Kidney glomerular epithelial cell (primary cell): ENCODE data around the gene PARVB.
A peak's percentile ranks its signal among the peaks of the same experiment; 100 is the strongest.

Source experiments
- DNase-seq: peaks from one replicate; lab custom pipeline; 2025; lab: John Stamatoyannopoulos, UW

Gene PARVB

DNA sequence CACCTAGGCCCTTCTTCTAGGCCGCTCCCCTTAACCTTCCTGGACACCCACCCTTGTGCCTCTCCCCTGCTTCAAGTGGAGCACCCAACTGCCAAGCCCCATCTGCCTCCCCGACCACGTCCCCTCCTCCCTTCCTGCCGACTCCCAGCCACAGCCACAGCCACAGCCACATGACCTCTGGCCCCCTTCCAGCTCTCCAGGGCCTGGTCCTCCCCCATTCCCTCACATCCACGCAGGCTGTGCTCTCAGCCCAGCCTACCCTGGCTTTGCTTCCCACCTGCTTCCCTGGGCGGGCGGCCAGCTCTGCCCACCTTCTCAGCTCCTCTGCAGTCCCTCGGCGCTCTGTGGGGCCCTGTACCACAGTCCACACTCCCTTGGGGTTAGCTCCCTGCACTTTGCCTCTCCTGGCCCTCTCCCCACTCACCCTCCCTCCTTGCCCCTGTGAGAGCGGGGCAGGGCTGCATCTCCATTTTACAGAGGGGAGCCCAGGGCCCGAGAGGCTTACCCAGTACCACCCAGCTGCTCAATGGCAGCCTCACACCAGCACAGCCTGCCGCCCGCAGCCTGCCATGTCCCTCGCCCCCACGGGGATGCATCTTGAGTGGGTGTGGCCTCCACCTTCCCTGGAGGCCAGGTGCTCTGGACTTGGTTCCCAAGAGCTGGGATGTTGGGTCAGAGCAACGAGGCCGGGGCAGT is 176.9 kb downstream of the PARVB start:
- no peak for DNase-seq

DNA sequence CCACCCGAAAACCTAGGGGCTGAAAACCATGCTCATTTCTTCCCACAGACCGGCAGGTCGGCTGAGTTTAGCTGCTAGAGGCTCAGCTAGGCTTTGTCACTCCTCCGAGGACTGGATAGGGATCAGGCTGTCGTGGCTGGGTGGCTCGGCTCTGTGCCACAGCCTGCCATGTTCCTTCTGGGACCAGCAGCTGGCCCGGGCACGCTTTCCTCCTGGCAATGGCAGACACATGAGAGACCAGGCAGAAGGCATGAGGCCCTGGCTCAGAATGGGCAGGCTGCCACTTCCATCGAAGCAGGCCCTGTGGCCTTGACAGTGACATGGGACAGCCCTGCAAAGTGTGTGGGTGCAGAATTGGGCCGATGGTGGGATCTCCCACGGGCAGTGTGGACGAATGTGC is 177.6 kb downstream of the PARVB start:
- no peak for DNase-seq

DNA sequence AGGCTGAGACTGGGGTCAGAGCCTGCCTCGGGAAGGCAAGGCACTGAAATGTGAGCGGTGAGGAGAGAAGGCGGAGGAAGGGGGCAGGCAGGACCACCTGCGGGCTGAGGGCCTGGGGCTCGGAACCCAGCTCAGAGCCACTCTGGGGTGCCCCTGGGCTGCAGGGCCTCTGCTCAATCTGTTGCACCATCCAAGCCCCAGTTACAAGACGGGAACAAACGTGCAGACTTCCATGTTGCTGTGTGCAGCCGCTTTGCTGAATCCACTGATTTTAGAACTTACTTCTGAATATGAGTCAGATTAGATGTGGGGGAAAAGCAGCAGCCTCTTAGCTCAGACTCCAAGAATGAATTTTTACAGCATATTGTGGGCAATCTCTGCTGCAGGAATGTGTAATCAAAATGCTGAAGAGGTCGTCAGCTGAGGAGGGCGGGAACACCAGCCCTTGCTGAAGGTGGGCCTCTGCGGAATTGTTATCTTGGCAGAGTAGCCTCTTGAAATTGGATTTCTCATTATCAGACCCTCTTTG is 178.2 kb downstream of the PARVB start:
- DNase-seq, result peak; percentile 1

DNA sequence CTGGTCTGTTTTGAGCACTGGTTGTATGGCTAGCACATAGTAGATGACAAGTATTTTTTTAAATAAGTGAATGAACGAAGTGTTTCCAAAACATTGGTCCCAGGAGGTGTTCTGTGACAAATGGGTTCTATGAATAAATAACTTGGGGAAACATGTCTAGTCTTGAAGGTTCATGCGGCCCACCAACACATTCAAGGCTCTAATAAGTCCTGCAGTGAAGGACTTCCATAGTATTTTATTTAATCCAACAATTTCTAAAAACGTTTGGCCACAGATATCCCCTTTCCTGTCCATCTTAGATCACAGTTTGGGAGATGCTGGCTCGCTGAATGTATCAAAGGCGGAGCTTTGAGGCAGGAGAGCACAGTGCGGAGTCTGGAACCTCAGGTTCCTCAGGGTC is 179.1 kb downstream of the PARVB start:
- no peak for DNase-seq

DNA sequence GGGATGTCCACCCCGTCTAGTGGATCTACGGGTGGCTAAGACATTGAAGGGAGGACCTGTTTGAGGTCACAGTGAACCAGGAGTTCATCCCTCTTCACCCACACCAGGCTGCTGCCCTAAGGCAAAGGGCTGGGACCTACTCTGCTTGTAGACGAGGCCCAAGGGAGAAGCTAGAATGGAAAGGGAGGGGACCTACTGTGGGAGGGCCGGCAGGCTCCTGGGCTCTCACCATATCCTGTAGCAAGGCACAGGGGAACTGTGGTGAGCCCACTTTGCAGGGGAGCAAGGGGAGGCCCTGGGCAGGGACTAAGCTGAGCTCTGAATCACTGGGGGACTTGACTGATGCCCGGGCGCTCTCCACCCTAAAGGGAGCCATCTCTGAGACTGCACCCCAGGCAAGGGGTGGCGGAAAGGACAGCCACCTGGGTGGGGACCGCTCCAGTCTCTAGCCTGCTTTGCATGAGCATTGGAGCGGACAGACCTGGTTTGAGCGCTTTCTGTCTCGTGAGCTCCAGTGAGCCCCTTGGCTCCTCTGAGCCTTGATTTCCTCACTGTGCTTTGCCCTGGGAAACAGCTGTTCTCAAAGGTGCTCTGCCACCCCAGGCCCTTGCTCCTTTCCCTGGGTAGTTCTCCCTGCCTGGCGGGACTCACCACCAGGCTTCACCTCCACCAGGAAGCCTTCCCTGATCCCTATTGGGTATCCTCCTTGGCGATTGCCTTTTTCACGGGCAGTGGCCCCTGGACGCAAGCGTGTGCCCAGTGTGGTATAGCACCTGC is 180.8 kb downstream of the PARVB start:
- no peak for DNase-seq

DNA sequence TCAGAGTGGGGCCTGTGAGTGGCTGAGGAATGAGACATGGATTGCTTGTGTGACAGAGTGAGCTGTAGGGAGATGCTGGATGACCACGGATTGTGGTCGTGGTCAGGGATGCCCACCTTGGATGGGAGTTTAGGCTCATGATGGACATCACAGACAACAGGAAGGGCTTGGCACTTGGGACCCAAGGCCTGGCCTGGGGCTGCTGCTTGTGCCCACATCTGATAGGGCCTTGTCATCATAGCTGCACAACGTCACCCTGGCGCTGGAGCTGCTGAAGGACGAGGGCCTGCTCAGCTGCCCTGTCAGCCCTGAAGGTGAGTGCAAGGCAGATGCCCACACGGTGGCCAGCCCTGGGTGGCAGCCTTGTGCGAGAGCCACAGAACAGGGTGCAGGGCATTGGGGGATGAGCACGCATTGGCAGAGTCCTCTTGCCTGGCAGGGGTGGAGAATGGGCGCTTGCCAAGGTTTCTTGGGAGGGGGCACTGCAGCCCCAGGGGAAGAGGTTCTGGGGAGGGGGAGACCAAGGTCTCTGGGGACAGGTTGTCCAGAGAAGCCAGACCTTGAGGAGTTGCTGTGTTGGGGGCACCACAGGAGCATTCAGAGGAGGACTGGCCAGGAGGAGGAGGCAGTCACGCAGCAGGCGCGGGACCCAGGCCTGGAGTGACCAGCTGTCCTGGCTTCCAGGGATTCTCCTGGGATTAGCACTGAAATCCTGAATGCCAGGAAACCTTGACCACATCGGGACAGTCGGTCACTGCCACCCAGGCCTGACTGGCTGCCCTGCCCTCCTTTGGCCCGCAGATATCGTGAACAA is 181.6 kb downstream of the PARVB start:
- DNase-seq, result no peak

DNA sequence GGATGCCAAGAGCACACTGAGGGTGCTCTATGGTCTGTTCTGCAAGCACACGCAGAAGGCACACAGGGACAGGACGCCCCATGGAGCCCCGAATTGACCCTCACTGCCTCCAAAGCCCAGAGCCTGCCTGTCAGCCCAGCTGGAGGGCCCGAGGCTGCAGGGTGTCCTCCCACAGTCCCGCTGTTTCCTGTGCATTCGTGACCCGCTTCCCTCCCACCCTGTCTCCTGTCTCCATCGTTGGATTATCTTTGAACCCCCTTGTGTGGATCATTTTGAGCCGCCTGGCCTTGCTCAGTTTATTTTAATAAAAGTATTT is 182.2 kb downstream of the PARVB start:
- DNase-seq, result no peak

DNA sequence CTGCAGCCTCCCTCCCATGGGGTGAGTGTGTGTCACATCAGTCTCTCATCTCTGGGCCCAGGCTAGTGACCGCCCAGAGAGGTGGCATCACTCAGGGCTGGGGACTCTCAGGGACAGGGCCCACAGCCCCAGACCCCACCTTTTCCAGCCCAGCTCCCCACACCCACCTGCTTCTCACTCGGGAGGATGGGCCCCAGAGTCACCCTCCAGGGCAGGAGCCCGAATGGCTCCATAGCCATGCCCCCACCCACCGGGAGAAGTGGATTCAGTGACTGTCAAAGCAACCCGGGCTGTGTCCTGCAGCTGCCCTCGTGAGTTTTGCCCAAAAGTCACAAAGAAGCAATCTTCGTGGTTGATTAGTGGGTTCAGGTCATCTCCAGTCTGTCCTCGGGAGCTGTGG is 182.6 kb downstream of the PARVB start:
- DNase-seq, result no peak

DNA sequence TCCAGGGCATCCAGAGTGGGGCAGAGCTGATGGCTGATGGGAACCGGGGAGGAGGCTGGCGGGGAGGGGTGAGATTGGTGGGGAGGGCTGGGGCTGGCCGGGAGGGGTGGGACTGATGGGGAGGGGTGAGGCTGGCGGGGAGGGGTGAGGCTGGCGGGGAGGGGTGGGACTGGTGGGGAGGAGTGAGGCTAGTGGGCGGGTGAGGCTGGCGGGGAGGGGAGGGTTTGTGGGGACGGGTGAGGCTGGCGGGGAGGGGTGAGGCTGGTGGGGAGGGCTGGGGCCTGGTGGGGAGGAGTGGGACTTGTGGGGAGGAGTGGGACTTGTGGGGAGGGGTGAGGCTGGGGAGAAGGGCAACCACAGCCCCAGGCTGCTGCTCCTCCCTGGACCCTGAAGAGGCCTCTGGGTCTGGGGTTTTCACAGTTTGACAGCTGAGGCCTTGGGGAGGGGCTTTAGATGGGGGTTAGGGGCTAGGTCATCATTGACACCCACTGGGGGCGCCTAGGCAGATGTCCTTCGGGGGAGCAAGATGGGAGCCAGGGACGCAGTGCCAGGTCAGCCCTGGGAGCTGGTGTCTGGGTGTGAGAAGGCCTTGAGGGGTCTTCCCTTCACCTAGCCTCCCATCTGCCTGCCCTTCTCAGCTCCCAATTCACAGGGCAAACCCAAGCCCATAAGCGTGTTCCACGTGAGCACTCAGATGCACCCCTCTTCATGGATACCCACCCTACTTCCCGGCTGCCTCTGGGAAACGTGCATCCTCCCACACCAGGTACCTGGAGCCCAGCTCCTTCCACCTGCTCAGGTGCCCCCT is 183.3 kb downstream of the PARVB start:
- no peak for DNase-seq

DNA sequence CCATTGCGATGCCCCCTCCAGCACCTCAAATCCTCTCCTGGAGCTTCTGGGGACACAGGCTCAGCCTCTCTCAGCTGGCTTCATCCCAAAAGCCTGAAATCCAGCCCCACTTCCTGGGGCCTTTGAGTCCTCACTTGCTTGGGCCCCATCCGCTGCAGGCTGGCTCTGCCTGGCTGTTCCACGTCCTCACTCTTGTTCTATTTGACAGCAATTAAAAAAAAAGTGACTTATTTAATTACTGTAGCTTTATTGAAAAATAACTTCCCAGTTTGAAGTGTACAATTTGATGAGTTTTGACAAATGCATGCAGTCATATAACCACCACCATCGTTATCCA is 183.8 kb downstream of the PARVB start:
- DNase-seq, result no peak

DNA sequence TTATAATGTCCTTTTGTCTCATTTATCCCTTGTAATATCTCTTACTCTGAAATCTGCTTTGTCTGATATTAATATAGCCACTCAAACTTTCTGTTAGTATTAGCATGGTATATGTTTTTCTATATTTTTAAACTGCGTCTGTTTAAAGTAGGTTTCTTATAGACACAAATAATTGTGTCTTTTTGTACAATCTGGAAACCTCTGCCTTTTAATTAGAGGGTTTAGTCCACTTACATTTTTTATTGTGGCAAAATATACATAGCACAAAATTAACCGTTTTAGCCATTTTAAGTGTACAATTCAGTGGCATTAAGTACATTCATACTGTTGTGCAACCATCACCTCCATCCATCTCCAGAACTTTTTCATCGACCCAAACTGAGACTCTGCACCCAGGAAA is 185.2 kb downstream of the PARVB start:
- no peak for DNase-seq

DNA sequence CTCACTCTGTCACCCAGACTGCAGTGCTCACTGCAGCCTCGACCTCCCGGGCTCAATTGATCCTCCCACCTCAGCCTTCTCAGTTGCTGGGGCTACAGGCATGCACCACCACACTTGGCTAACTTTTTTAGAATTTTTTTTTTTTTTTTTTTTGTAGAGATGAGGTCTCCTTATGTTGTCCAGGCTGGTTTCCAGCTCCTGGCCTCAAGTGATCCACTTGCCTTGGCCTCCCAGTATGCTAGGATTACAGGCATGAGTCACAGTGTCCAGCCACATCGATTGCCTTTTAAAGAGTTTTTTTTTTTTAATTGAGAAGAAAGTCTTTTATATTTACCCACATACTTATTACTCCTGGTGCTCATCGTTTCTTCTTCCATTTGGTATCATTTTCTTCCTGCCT is 186.6 kb downstream of the PARVB start:
- no peak for DNase-seq

DNA sequence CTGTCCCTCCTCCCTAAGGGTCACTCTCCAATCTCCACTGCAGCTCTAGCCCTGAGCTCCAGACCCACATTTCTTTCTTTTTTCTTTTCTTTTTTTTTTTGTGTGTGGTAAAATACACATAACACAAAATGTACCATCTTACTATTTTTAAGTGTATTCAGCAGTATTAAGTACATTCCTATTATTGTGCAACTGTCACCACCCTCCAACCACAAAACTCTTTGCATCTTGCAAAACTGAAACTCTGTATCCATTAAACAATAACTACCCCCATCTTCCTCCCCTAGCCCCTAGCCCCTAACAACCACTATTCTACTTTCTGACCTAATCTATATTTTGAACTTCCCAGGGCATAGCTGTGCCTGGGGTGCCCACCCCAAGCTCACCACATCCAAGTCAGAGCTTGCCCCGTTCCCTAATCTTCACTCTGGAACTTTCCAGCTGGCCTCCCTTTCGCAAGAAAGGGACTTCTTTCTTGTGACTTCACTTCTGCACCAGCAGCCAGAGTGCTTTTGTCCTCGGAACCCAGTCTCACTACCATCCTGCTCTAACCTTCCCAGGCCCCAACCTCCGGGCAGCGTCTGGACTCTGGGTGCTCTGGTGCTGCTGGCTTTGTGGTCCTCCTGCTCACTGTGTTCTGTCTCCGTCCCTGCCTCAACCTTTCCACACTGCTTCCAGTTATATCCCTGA is 187.3 kb downstream of the PARVB start:
- no peak for DNase-seq

DNA sequence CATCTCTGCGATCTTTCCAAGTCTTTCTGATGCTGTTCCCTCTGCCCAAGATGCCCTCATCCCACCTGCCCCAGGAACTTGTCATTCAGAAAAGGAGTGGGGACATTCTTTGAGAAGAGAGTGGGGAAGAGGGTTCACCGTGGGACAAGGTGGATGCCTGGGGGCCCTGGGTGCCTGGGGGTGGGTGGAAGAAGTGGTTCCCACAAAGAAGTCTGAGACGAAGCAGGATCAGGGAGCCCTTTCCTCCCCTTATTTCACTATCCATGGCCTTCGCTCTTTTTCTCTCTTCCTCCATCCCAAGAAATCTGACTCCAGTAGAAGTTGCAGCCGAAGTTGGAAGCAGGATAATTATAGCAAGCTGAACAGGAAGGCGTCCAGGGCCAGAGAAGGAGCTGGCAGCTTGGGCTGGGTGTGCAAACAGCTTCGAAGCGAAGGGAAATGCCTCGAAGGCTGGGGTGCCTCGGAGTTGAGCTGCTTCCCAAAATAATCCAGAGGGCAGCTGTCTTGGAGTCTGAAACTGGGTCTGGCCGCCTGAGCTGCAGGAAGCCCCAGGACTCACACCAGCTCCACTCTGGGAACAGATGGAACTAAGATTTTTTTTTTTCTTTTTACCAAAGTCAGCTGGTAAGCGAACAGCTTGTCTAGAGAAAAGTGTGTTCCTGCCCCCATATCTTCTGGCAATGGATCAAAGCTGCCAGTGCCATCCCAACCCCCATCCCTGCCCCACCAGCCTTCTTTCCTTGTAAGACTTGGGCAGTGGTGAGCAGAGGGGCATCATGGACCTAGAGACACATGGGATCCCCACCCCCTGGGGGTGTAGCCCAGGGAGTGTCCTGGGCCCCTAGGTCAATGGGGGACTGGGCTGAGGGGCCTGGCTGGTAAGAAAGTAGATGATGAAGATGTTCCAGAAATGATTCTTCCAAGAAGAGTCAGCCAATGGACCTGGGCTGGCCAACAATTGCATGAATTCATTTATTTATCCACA is 188.1 kb downstream of the PARVB start:
- DNase-seq, result no peak

DNA sequence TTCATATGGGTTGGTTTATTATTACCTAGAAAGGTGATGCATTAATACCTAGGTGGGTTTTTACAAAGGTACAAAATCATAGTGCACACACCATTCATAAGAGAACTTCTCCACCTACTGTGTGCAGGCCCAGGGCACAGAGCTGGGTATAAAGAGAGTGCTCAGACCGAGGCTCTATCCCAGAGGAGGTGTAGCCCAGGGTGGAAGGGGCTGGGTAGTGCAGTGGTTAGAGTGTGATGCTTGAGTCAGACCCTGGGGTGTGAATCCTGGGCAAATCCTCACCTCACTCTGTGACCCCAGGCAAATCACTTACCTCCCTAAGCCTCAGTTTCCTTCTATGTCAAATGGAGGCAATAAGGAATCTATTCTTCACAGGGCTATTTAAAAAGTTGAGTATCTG is 188.8 kb downstream of the PARVB start:
- no peak for DNase-seq

DNA sequence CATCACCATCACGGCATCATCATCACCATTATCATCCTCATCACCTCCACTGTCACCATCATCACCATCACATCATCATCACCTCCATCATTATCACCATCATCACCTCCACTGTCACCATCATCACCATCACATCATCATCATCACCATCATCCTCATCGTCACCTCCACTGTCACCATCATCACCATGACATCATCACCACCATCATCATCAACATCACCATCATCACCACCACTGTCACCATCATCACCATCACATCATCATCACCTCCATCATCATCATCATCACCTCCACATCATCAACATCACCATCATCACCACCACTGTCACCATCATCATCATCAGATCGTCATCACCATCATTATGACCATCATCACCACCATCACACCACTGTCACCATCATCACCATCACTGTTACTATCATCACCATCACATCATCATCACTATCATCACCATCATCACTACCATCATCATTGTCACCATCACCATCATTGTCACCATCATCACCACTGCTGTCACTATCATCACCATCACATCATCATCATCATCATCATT is 189.5 kb downstream of the PARVB start:
- DNase-seq, result no peak

DNA sequence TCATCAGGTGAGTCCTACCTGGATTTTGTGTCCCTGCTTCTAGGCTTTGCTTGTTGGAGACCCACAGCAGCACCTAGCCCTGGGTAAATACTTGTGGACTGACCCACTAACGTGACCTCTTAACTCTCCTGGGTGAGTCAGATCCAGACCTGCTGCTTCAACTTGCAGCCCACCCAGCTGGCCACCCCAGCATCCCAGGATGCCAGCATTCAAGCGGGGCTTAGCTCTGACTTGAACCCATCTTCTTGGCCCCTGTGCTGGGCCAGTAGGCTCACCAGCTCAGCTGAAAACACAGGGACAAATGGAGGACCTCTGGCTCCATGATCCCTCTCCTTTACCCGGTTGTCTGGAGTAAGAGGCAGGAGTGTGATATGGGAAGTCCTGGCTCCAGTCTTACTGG is 190.1 kb downstream of the PARVB start:
- no peak for DNase-seq

DNA sequence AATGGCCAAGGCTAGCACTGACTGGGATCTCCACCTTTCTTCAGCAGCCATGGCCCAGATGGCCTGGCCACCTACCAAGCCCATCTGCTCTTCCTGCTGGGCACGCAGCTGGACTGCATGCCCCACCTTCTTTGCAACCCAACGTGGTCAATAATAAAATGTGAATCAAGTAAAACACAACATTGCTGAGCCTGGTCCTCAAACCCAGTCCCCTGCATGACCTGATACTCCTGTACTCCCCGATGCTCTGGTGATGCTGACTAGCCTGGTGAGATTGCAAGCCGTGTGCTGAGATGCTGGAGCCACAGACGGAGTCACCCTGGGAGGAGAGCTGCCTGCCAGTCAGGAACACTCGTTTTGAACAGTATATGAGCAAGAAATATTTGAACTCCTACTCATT is 190.7 kb downstream of the PARVB start:
- no peak for DNase-seq

DNA sequence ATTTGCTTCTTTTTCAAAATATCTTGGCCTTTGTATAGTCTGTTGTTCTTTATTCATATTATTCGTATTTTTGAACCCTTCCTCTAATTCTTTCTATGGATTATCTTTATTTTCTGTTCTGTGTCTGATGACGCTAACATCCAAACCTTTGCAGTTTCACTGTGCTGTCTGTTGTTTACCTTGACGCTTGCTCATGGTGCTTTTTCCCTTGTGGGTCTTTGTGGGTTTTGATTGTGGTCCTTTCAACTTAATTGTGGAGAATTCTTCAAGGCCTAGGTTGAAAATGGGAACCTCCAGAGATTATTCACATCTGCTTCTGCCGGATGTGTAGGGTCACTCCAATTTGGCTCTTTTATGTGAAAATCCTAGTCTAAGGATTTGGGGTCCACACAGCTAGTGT is 191.2 kb downstream of the PARVB start:
- no peak for DNase-seq

DNA sequence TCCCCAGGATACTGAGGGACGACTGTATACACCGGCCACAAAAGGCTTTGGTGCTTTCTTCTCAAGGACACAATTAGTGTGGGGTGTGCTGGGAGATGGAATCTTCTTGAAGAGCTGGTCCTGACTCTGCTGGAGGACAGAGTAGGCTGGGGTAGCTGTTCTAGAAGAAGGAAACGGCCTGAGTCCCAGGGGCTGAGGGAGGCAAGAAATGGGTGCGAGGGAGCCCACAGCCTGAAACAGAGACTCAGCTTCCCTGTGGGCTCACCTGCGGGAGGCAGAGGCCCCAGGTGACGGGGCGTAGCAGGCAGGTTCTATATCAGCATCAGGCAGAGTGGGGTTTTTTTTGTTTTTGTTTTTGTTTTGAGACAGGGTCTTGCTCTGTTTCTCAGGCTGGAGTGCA is 193.2 kb downstream of the PARVB start:
- DNase-seq, result no peak
